ENCODE data around the gene FAM107B. TPM values are rescaled to one million over a fixed set of nuclear protein-coding genes. Genes with fewer than 3 reads are reported as not detected.
A peak's percentile ranks its signal among the peaks of the same experiment; 100 is the strongest.

The FAM107B gene
- polyA plus RNA-seq, 1 donor = 44.0 TPM

GRCh38 chr10:14583967-14584366, 190.7 kb downstream of the FAM107B start:
- Histone ChIP-seq H3K36me3 (ENCODE audit: control insufficient read depth, insufficient read depth, low read length) (peaks cover 5% of the 10 kb centered on the region), H3K27ac (ENCODE audit: low read length) (no peak overlapping the region), H3K9me3 (ENCODE audit: control insufficient read depth, low read depth, low read length) (no peaks in the 10 kb centered on the region), H3K4me3 (ENCODE audit: low read length) (no peak overlapping the region), H3K4me1 (ENCODE audit: control insufficient read depth, insufficient read depth, low read length) (peaks cover 11% of the 10 kb centered on the region), H3K27me3 (ENCODE audit: control insufficient read depth, insufficient read depth, low read length) (no peaks in the 10 kb centered on the region)
- DNase-seq = no peak
- 100% methylated on average over 1 of the region's 4 CpGs for WGBS (ENCODE audit: insufficient coverage, low lambda C conversion rate)

- DNase-seq = no peak
- H3K9me3 ChIP-seq (ENCODE audit: control insufficient read depth, low read depth, low read length) = no peaks in the 10 kb centered on the region
- no peaks in the 10 kb centered on the region for H3K27me3 ChIP-seq (ENCODE audit: control insufficient read depth, insufficient read depth, low read length)
- peaks cover 5% of the 10 kb centered on the region for H3K36me3 ChIP-seq (ENCODE audit: control insufficient read depth, insufficient read depth, low read length)
- H3K4me1 ChIP-seq (ENCODE audit: control insufficient read depth, insufficient read depth, low read length) = peaks cover 10% of the 10 kb centered on the region
- no peak overlapping the region for H3K27ac ChIP-seq (ENCODE audit: low read length)
- H3K4me3 ChIP-seq (ENCODE audit: low read length) = no peak overlapping the region
- WGBS (ENCODE audit: insufficient coverage, low lambda C conversion rate) = no CpG with 5 or more reads among the region's 11 CpGs
Observed at GRCh38 chr10:14583252-14583651, 191.4 kb downstream of the FAM107B start.

- DNase-seq = no peak
- H3K9me3 ChIP-seq (ENCODE audit: control insufficient read depth, low read depth, low read length) = no peaks in the 10 kb centered on the region
- H3K4me3 ChIP-seq (ENCODE audit: low read length) = no peak overlapping the region
- H3K36me3 ChIP-seq (ENCODE audit: control insufficient read depth, insufficient read depth, low read length) = peaks cover 4% of the 10 kb centered on the region
- H3K27me3 ChIP-seq (ENCODE audit: control insufficient read depth, insufficient read depth, low read length) = no peaks in the 10 kb centered on the region
- H3K27ac ChIP-seq (ENCODE audit: low read length) = no peak overlapping the region
- H3K4me1 ChIP-seq (ENCODE audit: control insufficient read depth, insufficient read depth, low read length) = peaks cover 5% of the 10 kb centered on the region
- 40% methylated on average over 1 of the region's 7 CpGs for WGBS (ENCODE audit: insufficient coverage, low lambda C conversion rate)
Observed at GRCh38 chr10:14581553-14582321, 193.0 kb downstream of the FAM107B start.

- Histone ChIP-seq H3K4me3 (ENCODE audit: low read length) (no peak overlapping the region), H3K36me3 (ENCODE audit: control insufficient read depth, insufficient read depth, low read length) (no peaks in the 10 kb centered on the region), H3K27ac (ENCODE audit: low read length) (no peak overlapping the region), H3K4me1 (ENCODE audit: control insufficient read depth, insufficient read depth, low read length) (peaks cover 5% of the 10 kb centered on the region), H3K27me3 (ENCODE audit: control insufficient read depth, insufficient read depth, low read length) (no peaks in the 10 kb centered on the region), H3K9me3 (ENCODE audit: control insufficient read depth, low read depth, low read length) (no peaks in the 10 kb centered on the region)
- DNase-seq = no peak
- WGBS (ENCODE audit: insufficient coverage, low lambda C conversion rate) = 100% methylated on average over 4 of the region's 13 CpGs
Observed at GRCh38 chr10:14580671-14581332, 193.9 kb downstream of the FAM107B start.

- no peak overlapping the region for H3K27ac ChIP-seq (ENCODE audit: low read length)
- H3K27me3 ChIP-seq (ENCODE audit: control insufficient read depth, insufficient read depth, low read length) = no peaks in the 10 kb centered on the region
- no peak for DNase-seq
- WGBS (ENCODE audit: insufficient coverage, low lambda C conversion rate) = no CpG with 5 or more reads among the region's 1 CpG
- H3K4me1 ChIP-seq (ENCODE audit: control insufficient read depth, insufficient read depth, low read length) = peaks cover 5% of the 10 kb centered on the region
- H3K9me3 ChIP-seq (ENCODE audit: control insufficient read depth, low read depth, low read length) = no peaks in the 10 kb centered on the region
- H3K4me3 ChIP-seq (ENCODE audit: low read length) = no peak overlapping the region
- H3K36me3 ChIP-seq (ENCODE audit: control insufficient read depth, insufficient read depth, low read length) = no peaks in the 10 kb centered on the region
Observed at GRCh38 chr10:14579405-14579804, 195.3 kb downstream of the FAM107B start.

- Histone ChIP-seq H3K36me3 (ENCODE audit: control insufficient read depth, insufficient read depth, low read length) (no peaks in the 10 kb centered on the region), H3K27me3 (ENCODE audit: control insufficient read depth, insufficient read depth, low read length) (no peaks in the 10 kb centered on the region), H3K4me3 (ENCODE audit: low read length) (peak overlapping the region; percentile 18), H3K9me3 (ENCODE audit: control insufficient read depth, low read depth, low read length) (no peaks in the 10 kb centered on the region), H3K27ac (ENCODE audit: low read length) (no peak overlapping the region), H3K4me1 (ENCODE audit: control insufficient read depth, insufficient read depth, low read length) (peaks cover 5% of the 10 kb centered on the region)
- WGBS (ENCODE audit: insufficient coverage, low lambda C conversion rate) = 6% methylated on average over 3 of the region's 18 CpGs
- peak in 1 of 2 donors; percentile 36 for DNase-seq
Observed at GRCh38 chr10:14578060-14578952, 196.4 kb downstream of the FAM107B start.

GRCh38 chr10:14574885-14575284, 199.8 kb downstream of the FAM107B start:
- no peak for DNase-seq
- no peaks in the 10 kb centered on the region for H3K36me3 ChIP-seq (ENCODE audit: control insufficient read depth, insufficient read depth, low read length)
- H3K4me1 ChIP-seq (ENCODE audit: control insufficient read depth, insufficient read depth, low read length) = peaks cover 7% of the 10 kb centered on the region
- no CpG with 5 or more reads among the region's 6 CpGs for WGBS (ENCODE audit: insufficient coverage, low lambda C conversion rate)
- no peaks in the 10 kb centered on the region for H3K9me3 ChIP-seq (ENCODE audit: control insufficient read depth, low read depth, low read length)
- no peak overlapping the region for H3K4me3 ChIP-seq (ENCODE audit: low read length)
- no peak overlapping the region for H3K27ac ChIP-seq (ENCODE audit: low read length)
- no peaks in the 10 kb centered on the region for H3K27me3 ChIP-seq (ENCODE audit: control insufficient read depth, insufficient read depth, low read length)

- Histone ChIP-seq H3K9me3 (ENCODE audit: control insufficient read depth, low read depth, low read length) (no peaks in the 10 kb centered on the region), H3K36me3 (ENCODE audit: control insufficient read depth, insufficient read depth, low read length) (no peaks in the 10 kb centered on the region), H3K4me1 (ENCODE audit: control insufficient read depth, insufficient read depth, low read length) (peaks cover 7% of the 10 kb centered on the region), H3K4me3 (ENCODE audit: low read length) (no peak overlapping the region), H3K27ac (ENCODE audit: low read length) (no peak overlapping the region), H3K27me3 (ENCODE audit: control insufficient read depth, insufficient read depth, low read length) (no peaks in the 10 kb centered on the region)
- DNase-seq = no peak
- WGBS (ENCODE audit: insufficient coverage, low lambda C conversion rate) = no CpG with 5 or more reads among the region's 3 CpGs
Observed at GRCh38 chr10:14574291-14574690, 200.4 kb downstream of the FAM107B start.

- H3K4me1 ChIP-seq (ENCODE audit: control insufficient read depth, insufficient read depth, low read length) = peaks cover 7% of the 10 kb centered on the region
- WGBS (ENCODE audit: insufficient coverage, low lambda C conversion rate) = 80% methylated on average over 1 of the region's 1 CpG
Observed at GRCh38 chr10:14573666-14574261, 200.9 kb downstream of the FAM107B start.

GRCh38 chr10:14572811-14573210, 201.9 kb downstream of the FAM107B start:
- Histone ChIP-seq H3K9me3 (ENCODE audit: control insufficient read depth, low read depth, low read length) (no peaks in the 10 kb centered on the region), H3K4me1 (ENCODE audit: control insufficient read depth, insufficient read depth, low read length) (peaks cover 2% of the 10 kb centered on the region), H3K36me3 (ENCODE audit: control insufficient read depth, insufficient read depth, low read length) (peaks cover 5% of the 10 kb centered on the region), H3K27me3 (ENCODE audit: control insufficient read depth, insufficient read depth, low read length) (no peaks in the 10 kb centered on the region), H3K4me3 (ENCODE audit: low read length) (no peak overlapping the region), H3K27ac (ENCODE audit: low read length) (no peak overlapping the region)
- WGBS (ENCODE audit: insufficient coverage, low lambda C conversion rate) = no CpG with 5 or more reads among the region's 3 CpGs
- DNase-seq = no peak

More at GRCh38 chr10:14573666-14574261, 200.9 kb downstream of the FAM107B start:
- no peak for DNase-seq
- Histone ChIP-seq H3K27me3 (ENCODE audit: control insufficient read depth, insufficient read depth, low read length) (no peaks in the 10 kb centered on the region), H3K4me3 (ENCODE audit: low read length) (no peak overlapping the region), H3K36me3 (ENCODE audit: control insufficient read depth, insufficient read depth, low read length) (no peaks in the 10 kb centered on the region), H3K27ac (ENCODE audit: low read length) (no peak overlapping the region), H3K9me3 (ENCODE audit: control insufficient read depth, low read depth, low read length) (no peaks in the 10 kb centered on the region)

Measured in large intestine (tissue), 3 donors.